Caki2 (cell line): Measurements from ENCODE around the gene ANKUB1. TPM values are rescaled to one million over a fixed set of nuclear protein-coding genes. Genes with fewer than 3 reads are reported as not detected.
"Not testable (repeated sequence)": the region's sequence is repeated elsewhere in the genome, so short reads cannot be mapped to it uniquely, and the experiment has no call there.

Experiments
- DNase-seq: peaks from one replicate; pipeline ENCODE4 v3.0.0-alpha.2; 2015; ENCODE audit warnings: low read depth
- in situ Hi-C: cut with HindIII; loops from 2 replicates; pipeline ENCODE4 v1.10.0; 2016; ENCODE audit warnings: low sequenced_read_pairs, low pct_unique_long_range_greater_than_20kb, mixed read lengths
- total RNA-seq: library from RNA; depleted of rRNA; stranded (reverse); fragments of >200 nt; shearing (Covaris generic); gene quantifications from 2 replicates; pipeline ENCODE4 v1.2.3, GENCODE V29; 2014; ENCODE audit warnings: low replicate concordance; rRNA removed

Gene ANKUB1
- total RNA-seq = not detected in 2 replicates

GRCh38 chr3:149792452-149793270 lies at the start of gene ANKUB1:
ANKUB1 (minus strand) TSS chr3:149792554; CDS start chr3:149792366, 188 bp downstream.
- in situ Hi-C loops = no loop called here
- DNase-seq = no peak

DNA sequence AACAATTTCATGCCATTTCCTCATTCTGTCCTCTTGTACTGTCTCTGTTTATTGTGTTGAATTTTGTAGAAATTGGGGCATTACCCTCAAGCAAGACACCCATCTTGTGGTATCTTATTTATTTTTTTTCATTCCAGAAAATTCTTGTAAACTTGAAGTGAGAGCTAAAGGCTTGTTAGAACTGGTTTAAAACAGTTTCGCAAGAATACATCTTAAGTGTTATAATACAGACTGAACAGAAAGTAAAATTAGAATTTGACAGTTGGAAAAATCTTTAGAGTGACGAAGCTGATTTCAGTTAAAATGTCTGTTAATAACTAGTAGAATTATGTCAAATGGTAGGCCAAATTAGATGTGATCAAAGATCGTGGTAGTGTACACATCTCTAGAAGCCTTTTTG lies 47.5 kb upstream of the ANKUB1 start:
- no peak for DNase-seq
- in situ Hi-C loops = no loop called here

- DNase-seq, in situ Hi-C loops: not testable (repeated sequence)
Measured at GRCh38 chr3:149839469-149839868, 47.1 kb upstream of the ANKUB1 start.

GRCh38 chr3:149838491-149838890 lies 46.1 kb upstream of the ANKUB1 start:
- DNase-seq, in situ Hi-C loops: not testable (repeated sequence)

DNA sequence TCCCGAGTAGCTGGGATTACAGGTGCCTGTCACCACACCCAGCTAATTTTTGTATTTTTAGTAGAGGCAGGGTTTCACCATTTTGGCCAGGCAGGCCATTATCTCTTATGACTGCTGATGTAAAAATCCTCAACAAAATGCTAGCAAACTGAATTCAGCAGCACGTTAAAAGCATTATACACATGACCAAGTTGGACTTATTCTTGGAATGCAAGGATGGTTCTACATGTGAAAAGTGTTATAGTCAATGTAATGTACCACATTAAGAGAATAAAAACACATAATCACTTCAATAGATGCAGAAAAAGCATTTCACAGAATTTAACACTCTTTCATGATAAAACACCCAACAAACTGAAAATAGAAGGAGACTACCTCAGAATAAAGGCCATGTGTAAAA lies 40.9 kb upstream of the ANKUB1 start:
- no peak for DNase-seq
- in situ Hi-C loops = no loop called here

DNA sequence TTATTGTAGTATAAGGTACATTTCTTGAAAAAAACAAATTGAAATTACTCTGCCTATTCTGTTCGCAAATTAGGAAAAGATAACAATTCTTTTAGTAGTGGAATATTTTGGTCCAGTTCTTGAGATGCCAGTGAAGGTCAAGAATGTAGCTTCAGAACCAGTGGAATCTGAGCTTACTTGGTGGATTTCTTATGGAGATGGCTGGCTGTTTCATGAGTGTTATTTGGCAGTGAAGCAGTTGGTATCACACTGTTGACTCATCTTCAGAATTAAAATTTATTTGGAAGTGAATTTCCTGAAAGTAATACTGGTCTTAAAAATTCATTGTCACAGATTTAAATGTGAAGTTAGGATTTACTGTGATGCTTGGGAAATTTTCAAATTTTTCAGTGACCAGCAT lies 39.7 kb upstream of the ANKUB1 start:
- DNase-seq = no peak

GRCh38 chr3:149831321-149831720 lies 39.0 kb upstream of the ANKUB1 start:
- in situ Hi-C loops = no loop called here

More for the DNA sequence above, 39.7 kb upstream of the ANKUB1 start:
- in situ Hi-C loops = no loop called here

DNA sequence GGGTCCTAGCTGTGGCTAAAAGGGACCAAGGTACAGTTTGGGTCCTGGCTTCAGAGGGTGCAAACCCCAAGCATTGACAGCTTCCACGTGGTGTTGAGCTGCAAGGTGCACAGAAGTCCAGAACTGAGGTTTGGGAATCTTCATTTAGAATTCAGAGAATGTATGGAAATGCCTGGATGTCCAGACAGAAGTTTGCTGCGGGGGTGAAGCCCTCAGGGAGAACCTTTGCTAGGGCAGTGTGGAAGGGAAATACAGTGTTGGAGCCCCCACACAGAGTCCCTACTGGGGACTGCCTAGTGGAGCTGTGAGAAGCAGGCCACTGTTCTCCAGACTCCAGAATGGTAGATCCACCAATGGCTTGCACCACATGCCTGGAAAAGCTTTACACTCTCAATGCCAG lies 38.5 kb upstream of the ANKUB1 start:
- in situ Hi-C loops = no loop called here
- no peak for DNase-seq

More at GRCh38 chr3:149831321-149831720, 39.0 kb upstream of the ANKUB1 start:
- no peak for DNase-seq

GRCh38 chr3:149829631-149830030 lies 37.3 kb upstream of the ANKUB1 start:
- in situ Hi-C loops = not testable (repeated sequence)

GRCh38 chr3:149828390-149828789 lies 36.0 kb upstream of the ANKUB1 start:
- no peak for DNase-seq
- in situ Hi-C loops = no loop called here

More at GRCh38 chr3:149829631-149830030, 37.3 kb upstream of the ANKUB1 start:
- not testable (repeated sequence) for DNase-seq

DNA sequence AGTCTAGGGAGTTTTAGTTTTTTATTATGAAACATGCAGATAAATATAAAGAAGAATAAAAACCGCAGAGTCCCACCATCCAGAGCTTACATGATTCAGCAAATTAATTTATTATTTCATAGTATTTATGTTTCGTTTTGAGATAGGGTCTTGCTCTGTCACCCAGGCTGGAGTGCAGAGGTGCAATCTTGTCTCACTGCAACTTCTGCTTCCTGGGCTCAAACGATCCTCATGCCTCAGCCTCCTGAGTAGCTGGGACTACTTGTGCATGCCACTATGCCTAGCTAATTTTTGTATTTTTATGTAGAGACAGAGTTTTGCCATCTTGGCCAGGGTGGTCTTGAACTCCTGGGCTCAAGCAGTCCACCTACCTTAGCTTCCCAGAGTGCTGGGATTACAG lies 34.3 kb upstream of the ANKUB1 start:
- in situ Hi-C loops = no loop called here
- DNase-seq = no peak

DNA sequence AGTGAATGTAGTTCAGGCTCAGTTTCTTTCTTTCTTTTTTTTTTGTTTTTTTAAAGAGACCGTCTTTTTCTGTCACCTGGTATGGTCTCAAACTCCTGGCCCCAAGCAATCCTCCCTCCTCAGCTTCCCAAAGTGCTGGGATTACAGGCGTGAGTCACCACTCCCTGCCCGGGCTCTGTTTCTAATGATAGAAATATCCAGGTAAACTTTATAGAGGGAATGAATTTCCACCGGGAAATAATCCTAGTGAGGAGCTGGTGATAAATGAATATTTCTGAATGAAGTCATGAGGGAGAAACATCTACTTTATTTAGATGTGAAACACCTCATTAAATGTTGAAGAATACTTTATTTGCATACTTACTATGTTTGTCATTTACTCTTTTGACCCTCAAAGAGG lies 27.8 kb upstream of the ANKUB1 start:
- no peak for DNase-seq
- in situ Hi-C loops = no loop called here

DNA sequence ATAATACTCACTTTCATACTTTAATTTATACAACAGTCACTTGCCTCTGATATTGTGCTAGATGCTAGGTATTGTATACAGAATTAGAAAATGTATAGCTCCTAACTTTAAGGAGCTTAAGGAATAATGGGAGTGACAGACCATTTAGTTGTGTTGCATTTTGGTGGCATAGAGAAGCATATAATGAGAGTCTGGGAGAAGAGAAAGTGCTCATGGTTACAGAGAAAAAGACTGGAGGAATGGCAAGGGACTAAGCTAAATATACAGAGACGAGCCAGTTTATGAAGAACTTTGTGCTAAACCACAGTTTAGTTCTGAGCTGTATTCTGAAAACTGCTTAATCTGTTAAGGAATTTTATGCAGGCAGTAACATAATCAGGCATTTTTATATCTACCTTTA lies 27.1 kb upstream of the ANKUB1 start:
- no peak for DNase-seq
- in situ Hi-C loops = no loop called here

DNA sequence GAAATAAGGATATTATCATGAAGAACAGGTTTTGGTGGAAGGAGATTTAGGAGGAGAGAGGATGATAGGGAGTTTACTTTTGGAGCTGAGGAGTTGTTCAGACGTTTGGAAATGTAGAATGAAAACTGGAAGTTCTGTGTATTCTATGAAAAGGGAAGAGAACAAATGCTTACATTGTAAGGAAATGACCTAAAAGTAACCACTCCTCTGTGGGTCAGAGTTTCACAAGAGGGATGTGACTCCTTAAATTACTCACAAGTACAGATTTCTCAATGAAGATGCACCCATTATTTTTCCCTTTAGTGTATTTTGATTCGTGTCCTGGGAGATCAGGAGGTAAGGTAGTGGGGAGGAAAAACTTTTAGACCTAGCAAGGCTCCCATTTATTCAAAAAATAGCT lies 24.6 kb upstream of the ANKUB1 start:
- no peak for DNase-seq
- in situ Hi-C loops = no loop called here

DNA sequence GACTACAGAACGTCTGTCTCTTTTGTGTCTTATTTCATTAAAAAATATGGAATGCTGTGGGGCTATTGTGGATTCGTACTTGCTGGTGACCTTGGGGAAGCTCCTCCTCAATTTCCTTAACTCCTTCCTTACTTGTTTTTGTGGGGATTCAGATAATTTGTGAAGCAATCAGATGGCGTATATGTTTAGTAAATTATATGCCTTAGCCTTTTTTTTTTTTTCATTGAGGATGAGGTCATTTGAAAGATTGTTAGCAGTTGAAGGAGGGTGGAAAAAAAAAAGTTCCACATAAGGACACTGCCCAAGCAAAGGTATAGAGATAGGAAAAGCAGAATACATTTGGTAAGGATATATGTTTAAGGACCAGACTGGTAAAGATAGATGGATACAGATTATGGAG lies 24.0 kb upstream of the ANKUB1 start:
- DNase-seq = no peak
- in situ Hi-C loops = no loop called here

GRCh38 chr3:149815728-149816127 lies 23.4 kb upstream of the ANKUB1 start:
- DNase-seq = no peak
- in situ Hi-C loops = no loop called here

DNA sequence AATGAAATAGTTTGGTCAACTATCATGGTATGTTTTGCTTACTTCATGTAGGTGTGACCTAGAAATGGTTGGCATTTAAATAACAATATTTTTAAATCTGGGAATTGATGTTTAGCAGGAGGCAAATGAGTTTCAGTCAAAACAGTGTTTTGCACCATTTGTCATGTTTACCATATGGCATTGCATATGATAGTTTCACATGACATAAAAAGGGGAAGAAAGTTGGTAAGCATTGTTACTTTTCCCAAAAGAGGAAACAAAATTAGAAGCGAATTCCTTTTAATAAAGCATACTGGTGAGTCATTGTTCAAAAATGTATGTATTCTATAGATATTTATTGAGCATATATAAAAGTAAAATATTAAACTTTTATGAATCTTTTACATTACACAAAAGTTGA lies 23.0 kb upstream of the ANKUB1 start:
- no peak for DNase-seq
- in situ Hi-C loops = no loop called here

GRCh38 chr3:149813367-149814281 lies 21.3 kb upstream of the ANKUB1 start:
- DNase-seq = no peak
- in situ Hi-C loops = no loop called here
